ENCODE measurements around the gene TMPRSS4. TPM values are rescaled to one million over a fixed set of nuclear protein-coding genes. Genes with fewer than 3 reads are reported as not detected.

TMPRSS4 gene
- polyA plus RNA-seq, 1 of the 3 experiments (the other 2 are of a cell fraction), result not detected

DNA sequence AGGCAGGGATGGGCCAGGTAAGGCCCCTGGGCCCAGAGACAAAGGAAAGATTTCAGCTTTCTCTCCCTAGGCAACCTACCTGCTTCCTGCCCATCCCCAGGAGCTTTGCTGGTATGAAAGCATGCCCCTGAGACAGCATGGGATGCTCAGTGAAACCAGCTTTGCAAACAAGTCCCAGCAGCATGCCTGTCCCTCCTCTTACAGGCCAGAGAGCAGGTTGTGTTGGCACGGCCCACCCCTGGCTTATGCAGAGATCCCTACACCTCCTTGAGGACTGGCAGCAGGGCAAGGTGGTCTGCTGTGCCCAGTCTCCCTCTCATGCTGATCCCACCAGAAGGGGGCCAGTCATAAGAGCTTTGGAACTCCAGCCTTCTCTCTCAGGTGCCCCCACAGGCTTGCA, 72.6 kb downstream of the TMPRSS4 start:
- Histone ChIP-seq H3K27me3 (ENCODE audit: insufficient read depth) (peaks cover 33% of the 10 kb centered on the region; the same call in 1 of the 2 replicates), H3K36me3 (replicated peaks in 1 of 2; ENCODE audit: control insufficient read depth in 1 of 2, insufficient read depth in 2 of 2, low read length in 1 of 2) (no peaks in the 10 kb centered on the region), H3K9me3 (no peaks in the 10 kb centered on the region), H3F3A (replicated peaks; ENCODE audit: insufficient read depth) (no peaks in the 10 kb centered on the region), H3K4me3 (ENCODE audit: low read depth in 2 of 2, low read length in 1 of 2) (no peak overlapping the region), H3K27ac (ENCODE audit: low read depth in 2 of 2, low read length in 1 of 2) (no peak overlapping the region), H3K4me1 (ENCODE audit: control insufficient read depth in 1 of 2, insufficient read depth in 2 of 2, low read depth in 1 of 2, low read length in 1 of 2) (peaks cover 0 to 14% of the 10 kb centered on the region in 2 experiments; a peak in 1 of 4 replicates), H3K4me2 (no peak overlapping the region), H3K79me2 (ENCODE audit: insufficient read depth) (no peaks in the 10 kb centered on the region), H4K20me1 (ENCODE audit: insufficient read depth) (no peaks in the 10 kb centered on the region), H2AFZ (ENCODE audit: low read depth) (no peak overlapping the region), H3K9me2 (no peaks in the 10 kb centered on the region), H3K9ac (no peak overlapping the region)
- POLR2A ChIA-PET, result no interaction called here
- no peak for DNase-seq
- CTCF ChIA-PET, result interaction anchor here (1.0 to 15.5 kb wide), 2 partner anchors 21 to 203 kb away, joined by 3 to 246 read pairs; no protein-coding TSS in a partner anchor
- TF ChIP-seq RXRA (IDR thresholded peaks at IDR 0.05; ENCODE audit: borderline replicate concordance, low read depth) (no peak), NRF1 (IDR thresholded peaks at IDR 0.05; ENCODE audit: low read depth, low read length) (no peak), EZH2phosphoT487 (IDR thresholded peaks at IDR 0.05; ENCODE audit: borderline replicate concordance, low read depth) (no peak), FOXM1 (IDR thresholded peaks at IDR 0.05; ENCODE audit: low read depth) (no peak), GATA2 (CRISPR knock-in tag; IDR thresholded peaks at IDR 0.05) (no peak), JUND (IDR thresholded peaks at IDR 0.05) (no peak), IRF3 (IDR thresholded peaks at IDR 0.05; ENCODE audit: low read depth, low read length) (no peak), MXI1 (IDR thresholded peaks at IDR 0.05; ENCODE audit: low read depth, low read length) (no peak), TCF12 (IDR thresholded peaks at IDR 0.05) (no peak), ELF1 (IDR thresholded peaks at IDR 0.05) (no peak)
- no CpG with 5 or more reads among the region's 1 CpG for WGBS (ENCODE audit: low lambda C conversion rate)

GRCh38 chr11:118151431-118151830, 74.6 kb downstream of the TMPRSS4 start:
- no peaks in the 10 kb centered on the region for H3K9me3 ChIP-seq
- no peaks in the 10 kb centered on the region for H3K36me3 ChIP-seq (replicated peaks in 1 of 2; ENCODE audit: control insufficient read depth in 1 of 2, insufficient read depth in 2 of 2, low read length in 1 of 2)
- no peak overlapping the region for H3K4me2 ChIP-seq
- ChIA-PET CTCF (interaction anchor here (0.9 to 15.5 kb wide), 3 partner anchors 20 to 47 kb away, joined by 3 to 246 read pairs (median 26); no protein-coding TSS in a partner anchor), POLR2A (no interaction called here)
- H3K79me2 ChIP-seq (ENCODE audit: insufficient read depth), result no peaks in the 10 kb centered on the region
- H3K4me1 ChIP-seq (ENCODE audit: control insufficient read depth in 1 of 2, insufficient read depth in 2 of 2, low read depth in 1 of 2, low read length in 1 of 2), result peaks cover 0 to 16% of the 10 kb centered on the region in 2 experiments; a peak in 1 of 4 replicates
- no peaks in the 10 kb centered on the region for H3F3A ChIP-seq (replicated peaks; ENCODE audit: insufficient read depth)
- no peak overlapping the region for H3K9ac ChIP-seq
- H3K27ac ChIP-seq (ENCODE audit: low read depth in 2 of 2, low read length in 1 of 2), result no peak overlapping the region
- H4K20me1 ChIP-seq (ENCODE audit: insufficient read depth), result no peaks in the 10 kb centered on the region
- WGBS (ENCODE audit: low lambda C conversion rate), result 65% methylated on average over 5 of the region's 5 CpGs
- H2AFZ ChIP-seq (ENCODE audit: low read depth), result no peak overlapping the region
- TF ChIP-seq USF2 (IDR thresholded peaks at IDR 0.05; ENCODE audit: borderline replicate concordance, low read depth, low read length) (no peak), TAF1 (IDR thresholded peaks at IDR 0.05; ENCODE audit: borderline replicate concordance, low read depth, low read length) (no peak), FOSL2 (IDR thresholded peaks at IDR 0.05; ENCODE audit: borderline replicate concordance, low read depth) (no peak), EP300 (IDR thresholded peaks at IDR 0.05; ENCODE audit: borderline replicate concordance in 1 of 2, low read depth in 1 of 2, low read length in 1 of 2) (no peak), ELF1 (IDR thresholded peaks at IDR 0.05) (no peak), GABPA (IDR thresholded peaks at IDR 0.05; ENCODE audit: low read depth) (no peak), MXI1 (IDR thresholded peaks at IDR 0.05; ENCODE audit: low read depth, low read length) (no peak), FOXJ3 (CRISPR knock-in tag; IDR thresholded peaks at IDR 0.05) (no peak), RFX5 (IDR thresholded peaks at IDR 0.05; ENCODE audit: low read length) (no peak)
- TF ChIP-seq, protein P1, sequence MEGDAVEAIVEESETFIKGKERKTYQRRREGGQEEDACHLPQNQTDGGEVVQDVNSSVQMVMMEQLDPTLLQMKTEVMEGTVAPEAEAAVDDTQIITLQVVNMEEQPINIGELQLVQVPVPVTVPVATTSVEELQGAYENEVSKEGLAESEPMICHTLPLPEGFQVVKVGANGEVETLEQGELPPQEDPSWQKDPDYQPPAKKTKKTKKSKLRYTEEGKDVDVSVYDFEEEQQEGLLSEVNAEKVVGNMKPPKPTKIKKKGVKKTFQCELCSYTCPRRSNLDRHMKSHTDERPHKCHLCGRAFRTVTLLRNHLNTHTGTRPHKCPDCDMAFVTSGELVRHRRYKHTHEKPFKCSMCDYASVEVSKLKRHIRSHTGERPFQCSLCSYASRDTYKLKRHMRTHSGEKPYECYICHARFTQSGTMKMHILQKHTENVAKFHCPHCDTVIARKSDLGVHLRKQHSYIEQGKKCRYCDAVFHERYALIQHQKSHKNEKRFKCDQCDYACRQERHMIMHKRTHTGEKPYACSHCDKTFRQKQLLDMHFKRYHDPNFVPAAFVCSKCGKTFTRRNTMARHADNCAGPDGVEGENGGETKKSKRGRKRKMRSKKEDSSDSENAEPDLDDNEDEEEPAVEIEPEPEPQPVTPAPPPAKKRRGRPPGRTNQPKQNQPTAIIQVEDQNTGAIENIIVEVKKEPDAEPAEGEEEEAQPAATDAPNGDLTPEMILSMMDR (IDR thresholded peaks at IDR 0.05), result no peak
- no peaks in the 10 kb centered on the region for H3K9me2 ChIP-seq
- no peak overlapping the region for H3K4me3 ChIP-seq (ENCODE audit: low read depth in 2 of 2, low read length in 1 of 2)
- DNase-seq, result no peak
- peaks cover 46% of the 10 kb centered on the region for H3K27me3 ChIP-seq (ENCODE audit: insufficient read depth)

Measured in SK-N-SH (cell line).